ENCODE data around the gene DMRT1. TPM values are rescaled to one million over a fixed set of nuclear protein-coding genes. Genes with fewer than 3 reads are reported as not detected.

Gene DMRT1
- total RNA-seq, 4 donors from 2014 or later = not detected

DNA sequence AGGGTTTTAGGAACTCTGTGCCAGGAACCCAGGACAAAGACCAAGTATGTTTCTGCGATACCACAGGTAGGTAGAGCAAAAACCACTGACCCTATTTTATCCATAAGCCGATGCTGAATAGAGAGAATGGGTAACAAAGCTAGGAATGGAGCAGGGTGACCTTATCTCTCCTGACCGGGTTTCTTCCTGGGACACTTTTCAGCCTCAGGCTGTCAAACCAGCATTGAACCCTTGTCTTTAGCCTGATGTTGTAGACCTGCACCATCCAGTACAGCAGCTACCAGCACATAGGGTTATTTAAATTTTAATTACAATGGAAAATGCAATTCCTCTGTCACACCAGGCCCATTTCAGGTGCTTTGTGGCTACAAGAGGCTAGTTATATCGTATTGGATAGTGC lies 91.9 kb downstream of the DMRT1 start:
- peaks cover 0 to 5% of the 10 kb centered on the region in 2 donors for H3K27me3 ChIP-seq
- H3K4me1 ChIP-seq = no peaks in the 10 kb centered on the region
- H3K36me3 ChIP-seq = no peaks in the 10 kb centered on the region
- no peak for DNase-seq
- TF ChIP-seq, protein P1, sequence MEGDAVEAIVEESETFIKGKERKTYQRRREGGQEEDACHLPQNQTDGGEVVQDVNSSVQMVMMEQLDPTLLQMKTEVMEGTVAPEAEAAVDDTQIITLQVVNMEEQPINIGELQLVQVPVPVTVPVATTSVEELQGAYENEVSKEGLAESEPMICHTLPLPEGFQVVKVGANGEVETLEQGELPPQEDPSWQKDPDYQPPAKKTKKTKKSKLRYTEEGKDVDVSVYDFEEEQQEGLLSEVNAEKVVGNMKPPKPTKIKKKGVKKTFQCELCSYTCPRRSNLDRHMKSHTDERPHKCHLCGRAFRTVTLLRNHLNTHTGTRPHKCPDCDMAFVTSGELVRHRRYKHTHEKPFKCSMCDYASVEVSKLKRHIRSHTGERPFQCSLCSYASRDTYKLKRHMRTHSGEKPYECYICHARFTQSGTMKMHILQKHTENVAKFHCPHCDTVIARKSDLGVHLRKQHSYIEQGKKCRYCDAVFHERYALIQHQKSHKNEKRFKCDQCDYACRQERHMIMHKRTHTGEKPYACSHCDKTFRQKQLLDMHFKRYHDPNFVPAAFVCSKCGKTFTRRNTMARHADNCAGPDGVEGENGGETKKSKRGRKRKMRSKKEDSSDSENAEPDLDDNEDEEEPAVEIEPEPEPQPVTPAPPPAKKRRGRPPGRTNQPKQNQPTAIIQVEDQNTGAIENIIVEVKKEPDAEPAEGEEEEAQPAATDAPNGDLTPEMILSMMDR (IDR thresholded peaks at IDR 0.05) = no peak
- no peak for TF ChIP-seq POLR2A (IDR thresholded peaks at IDR 0.05)
- H3K9me3 ChIP-seq = no peaks in the 10 kb centered on the region
- no peak overlapping the region for H3K4me3 ChIP-seq
- intact Hi-C loops (cut with DNase I; ENCODE audit: low total_unique reads) = no loop called here
- no peak overlapping the region for H3K27ac ChIP-seq

- H3K27me3 ChIP-seq = peaks cover 0 to 12% of the 10 kb centered on the region in 2 donors
- intact Hi-C loops (cut with DNase I; ENCODE audit: low total_unique reads) = no loop called here
- TF ChIP-seq POLR2A (IDR thresholded peaks at IDR 0.05) = no peak
- TF ChIP-seq, protein P1 (IDR thresholded peaks at IDR 0.05) = no peak
- H3K9me3 ChIP-seq = no peaks in the 10 kb centered on the region
- no peak overlapping the region for H3K4me3 ChIP-seq
- no peak for DNase-seq
- no peak overlapping the region for H3K27ac ChIP-seq
- H3K36me3 ChIP-seq = no peaks in the 10 kb centered on the region
- no peaks in the 10 kb centered on the region for H3K4me1 ChIP-seq
Measured at GRCh38 chr9:935348-935965, 94.0 kb downstream of the DMRT1 start.

- intact Hi-C loops (cut with DNase I; ENCODE audit: low total_unique reads) = no loop called here
- Histone ChIP-seq H3K4me1 (no peaks in the 10 kb centered on the region), H3K4me3 (no peak overlapping the region), H3K9me3 (no peaks in the 10 kb centered on the region), H3K27me3 (peaks cover 0 to 7% of the 10 kb centered on the region in 2 donors), H3K36me3 (no peaks in the 10 kb centered on the region), H3K27ac (no peak overlapping the region)
- no peak for DNase-seq
- TF ChIP-seq, protein P1 (IDR thresholded peaks at IDR 0.05) = no peak
Measured at GRCh38 chr9:942805-943580, 101.5 kb downstream of the DMRT1 start.

DNA sequence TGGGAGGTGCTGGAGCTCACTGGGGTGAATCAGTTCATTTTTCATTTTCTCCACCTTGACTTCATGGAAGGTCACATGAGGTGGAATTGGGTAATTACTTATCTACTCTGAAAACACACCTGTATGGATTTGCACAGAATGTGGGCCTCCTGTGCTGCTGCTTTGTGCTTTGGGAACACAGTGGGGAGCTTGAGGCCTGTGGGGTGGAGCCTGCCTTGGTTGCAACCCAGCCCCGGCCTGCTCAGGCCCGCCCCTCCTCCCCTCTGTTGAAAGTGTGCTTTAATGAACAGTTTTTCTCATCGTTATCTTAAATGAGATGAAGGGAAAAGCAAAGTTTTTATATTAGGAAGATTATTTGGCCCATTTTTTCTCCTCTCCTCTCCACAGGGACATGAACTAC lies 106.5 kb downstream of the DMRT1 start:
- H3K27ac ChIP-seq = no peak overlapping the region
- no peak overlapping the region for H3K4me3 ChIP-seq
- H3K4me1 ChIP-seq = no peaks in the 10 kb centered on the region
- H3K27me3 ChIP-seq = no peaks in the 10 kb centered on the region
- H3K36me3 ChIP-seq = no peaks in the 10 kb centered on the region
- TF ChIP-seq, protein P1 (IDR thresholded peaks at IDR 0.05) = no peak
- no peak for TF ChIP-seq POLR2A (IDR thresholded peaks at IDR 0.05)
- DNase-seq = no peak
- no peaks in the 10 kb centered on the region for H3K9me3 ChIP-seq
- intact Hi-C loops (cut with DNase I; ENCODE audit: low total_unique reads) = no loop called here

DNA sequence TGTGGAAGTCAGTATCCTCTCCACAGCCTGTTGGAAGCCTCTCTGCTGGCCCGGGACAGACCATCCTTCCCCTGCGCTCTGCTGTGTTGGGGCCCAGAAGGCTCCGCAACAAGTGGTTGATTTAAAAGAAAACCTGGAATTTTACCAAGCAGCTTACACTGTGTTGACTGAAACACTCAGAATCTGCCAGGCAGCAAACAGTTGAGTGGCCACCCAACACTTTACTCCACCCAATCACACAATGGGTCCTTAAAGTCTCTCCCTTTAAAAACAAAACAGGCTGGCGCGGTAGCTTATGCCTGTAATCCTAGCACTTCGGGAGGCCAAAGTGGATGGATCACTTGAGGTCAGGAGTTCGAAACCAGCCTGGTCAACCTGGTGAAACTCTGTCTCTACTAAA lies 107.0 kb downstream of the DMRT1 start:
- no peak overlapping the region for H3K27ac ChIP-seq
- no peaks in the 10 kb centered on the region for H3K36me3 ChIP-seq
- H3K4me1 ChIP-seq = no peaks in the 10 kb centered on the region
- intact Hi-C loops (cut with DNase I; ENCODE audit: low total_unique reads) = no loop called here
- H3K27me3 ChIP-seq = no peaks in the 10 kb centered on the region
- no peak for DNase-seq
- no peaks in the 10 kb centered on the region for H3K9me3 ChIP-seq
- TF ChIP-seq, protein P1 (IDR thresholded peaks at IDR 0.05) = no peak
- TF ChIP-seq POLR2A (IDR thresholded peaks at IDR 0.05) = no peak
- H3K4me3 ChIP-seq = no peak overlapping the region

Measured in uterus (tissue), 4 donors.